GM19455 (cell line): ENCODE measurements around the gene STK32C.

Experiments used
- ATAC-seq: cut with Tn5 transposase; IDR thresholded peaks from one replicate; pipeline ENCODE4 v1.9.1; 2021; ENCODE audit not compliant: unreplicated experiment

STK32C gene

GRCh38 chr10:132189016-132189415 lies 118.7 kb downstream of the STK32C start:
- no peak for ATAC-seq

GRCh38 chr10:132188331-132188730 lies 119.4 kb downstream of the STK32C start:
- no peak for ATAC-seq

- ATAC-seq: no peak
Measured at GRCh38 chr10:132187430-132188138, 120.2 kb downstream of the STK32C start.

GRCh38 chr10:132186488-132187429 lies 121.0 kb downstream of the STK32C start, which contains the start of gene DPYSL4:
Gene DPYSL4, plus strand, starts transcription at chr10:132186948. Its CDS starts 116 bp downstream, at chr10:132187064.
- ATAC-seq: no peak

- ATAC-seq: no peak
Measured at GRCh38 chr10:132185601-132186487, 121.9 kb downstream of the STK32C start.

GRCh38 chr10:132184816-132185593 lies 122.7 kb downstream of the STK32C start:
- no peak for ATAC-seq

- no peak for ATAC-seq
Measured at GRCh38 chr10:132183046-132183445, 124.7 kb downstream of the STK32C start.

GRCh38 chr10:132182591-132182990 lies 125.2 kb downstream of the STK32C start:
- ATAC-seq: no peak

GRCh38 chr10:132181691-132182425 lies 125.9 kb downstream of the STK32C start:
- ATAC-seq: no peak

GRCh38 chr10:132180736-132181135 lies 127.0 kb downstream of the STK32C start:
- ATAC-seq: no peak

GRCh38 chr10:132179551-132180392 lies 128.0 kb downstream of the STK32C start:
- ATAC-seq: no peak

- ATAC-seq: no peak
Measured at GRCh38 chr10:132178672-132179545, 128.8 kb downstream of the STK32C start.

GRCh38 chr10:132178046-132178445 lies 129.7 kb downstream of the STK32C start:
- ATAC-seq: no peak

GRCh38 chr10:132176623-132177500 lies 130.9 kb downstream of the STK32C start:
- no peak for ATAC-seq

- ATAC-seq: no peak
Measured at GRCh38 chr10:132175907-132176581, 131.7 kb downstream of the STK32C start.

GRCh38 chr10:132175408-132175807 lies 132.3 kb downstream of the STK32C start:
- no peak for ATAC-seq
